Natural killer cell (primary cell): ENCODE measurements around the gene DIP2C. TPM values are rescaled to one million over a fixed set of nuclear protein-coding genes. Genes with fewer than 3 reads are reported as not detected.

Experiments used
- ATAC-seq, 3 donors: fragments of 150-1000 bp in 2 of 3; fragments of 200-7000 bp in 1 of 3; cut with Tn5 transposase; 1 replicate in 1 of 3; 2 replicates in 2 of 3; pipeline ENCODE4 v1.10.0; 2021; ENCODE audit warnings: mild to moderate bottlenecking in 2 of 3, moderate library complexity in 2 of 3
- DNase-seq, 2 donors: peaks; one replicate each; pipeline versions ENCODE4 v3.0.0 to v3.0.0-alpha.2; 2013 to 2021; ENCODE audit warnings: mixed read lengths in 1 of 2
- H3K27ac ChIP-seq: one replicate; pipeline ENCODE4 v1.5.1; 2013; ENCODE audit warnings: mild to moderate bottlenecking, low read length
- H3K27me3 ChIP-seq: one replicate; pipeline ENCODE4 v1.6.1; 2013; ENCODE audit warnings: low read length; ENCODE audit not compliant: control insufficient read depth, insufficient read depth
- H3K36me3 ChIP-seq: one replicate; pipeline ENCODE4 v1.6.1; 2013; ENCODE audit warnings: low read length; ENCODE audit not compliant: control insufficient read depth, insufficient read depth
- H3K4me1 ChIP-seq: one replicate; pipeline ENCODE4 v1.6.1; 2013; ENCODE audit warnings: low read length; ENCODE audit not compliant: control insufficient read depth, insufficient read depth
- H3K4me3 ChIP-seq: one replicate; pipeline ENCODE4 v1.5.1; 2013; ENCODE audit warnings: low read length
- H3K9me3 ChIP-seq: one replicate; pipeline ENCODE4 v1.6.1; 2013; ENCODE audit warnings: low read length; ENCODE audit not compliant: control insufficient read depth, insufficient read depth
- H3K27ac Mint-ChIP-seq, 2 donors: one replicate each; pipeline ENCODE4 v1.8.0; 2022; ENCODE audit warnings: mild to moderate bottlenecking in 2 of 2, mixed read lengths in 2 of 2, moderate library complexity in 1 of 2
- H3K27me3 Mint-ChIP-seq, 2 donors: one replicate each; pipeline ENCODE4 v1.8.0; 2022; ENCODE audit warnings: low read depth in 2 of 2, mixed read lengths in 2 of 2
- H3K36me3 Mint-ChIP-seq: one replicate; pipeline ENCODE4 v1.8.0; 2022; ENCODE audit warnings: mixed read lengths
- H3K4me1 Mint-ChIP-seq, 2 donors: one replicate each; pipeline ENCODE4 v1.8.0; 2022; ENCODE audit warnings: mixed read lengths in 2 of 2
- H3K4me3 Mint-ChIP-seq: one replicate; pipeline ENCODE4 v1.8.0; 2022; ENCODE audit warnings: mild to moderate bottlenecking, moderate library complexity, mixed read lengths
- H3K9me3 Mint-ChIP-seq, 2 donors: one replicate each; pipeline ENCODE4 v1.8.0; 2022; ENCODE audit warnings: mixed read lengths in 2 of 2
- WGBS: methylation state at CpG from one replicate; pipeline ENCODE4 v1.1.7; 2013; ENCODE audit warnings: missing lambda C conversion rate; ENCODE audit not compliant: insufficient coverage; 5-methylcytosine and 5-hydroxymethylcytosine counted together
- intact Hi-C: fragments of 100-400 bp; cut with micrococcal nuclease; formaldehyde crosslinking; loops from one replicate; pipeline ENCODE4 v1.14.2; 2022
- total RNA-seq, 4 donors: library from RNA; stranded (reverse); fragments of 120-200 nt in 1 of 4; gene quantifications; one replicate each; pipeline versions ENCODE4 v1.2.3 to v1.2.4, GENCODE V29; 2013 to 2022
- TF ChIP-seq, protein P1 (sequence below): fragments of 200-600 bp; IDR thresholded peaks from one replicate; pipeline ENCODE4 v1.8.0; 2022; ENCODE audit warnings: antibody characterized with exemption

DIP2C gene
- total RNA-seq, 3 donors from 2014 or later (not counting 1 experiment from before 2014, with no cell fraction given) = 1.5 to 5.8 (median 3.8) TPM

DNA sequence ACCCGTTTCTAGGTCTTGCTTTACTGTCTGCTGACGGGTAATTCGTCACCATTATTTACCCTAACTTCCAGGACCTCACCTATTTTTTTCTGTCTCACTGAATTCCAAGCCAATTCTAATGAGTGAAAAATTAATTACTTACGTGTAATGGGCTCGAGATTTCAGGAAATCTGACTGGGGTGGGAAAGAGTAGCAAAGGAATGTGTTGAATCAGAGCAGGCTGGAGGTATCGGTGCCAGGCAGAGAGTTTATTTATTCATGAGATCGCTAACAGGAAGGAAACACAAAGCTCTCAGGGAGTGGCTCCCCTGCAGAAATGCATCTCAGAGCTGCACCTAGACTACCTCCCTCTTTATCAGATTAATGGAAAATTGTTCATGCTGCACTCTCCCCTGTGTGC is 4.0 kb upstream of the DIP2C start:
- Histone ChIP-seq H3K4me1 (no peaks in the 10 kb centered on the region), H3K27ac (no peak overlapping the region), H3K9me3 (no peaks in the 10 kb centered on the region), H3K27me3 (peaks cover 7% of the 10 kb centered on the region), H3K36me3 (no peaks in the 10 kb centered on the region), H3K4me3 (no peak overlapping the region)
- Mint-ChIP-seq H3K4me3 (no peak overlapping the region), H3K4me1 (peaks cover 0 to 5% of the 10 kb centered on the region in 2 donors), H3K36me3 (no peaks in the 10 kb centered on the region), H3K27me3 (peaks cover 26 to 47% of the 10 kb centered on the region in 2 donors), H3K27ac (no peak overlapping the region), H3K9me3 (no peaks in the 10 kb centered on the region)
- intact Hi-C loops = no loop called here
- ATAC-seq (no peak), DNase-seq (no peak)
- WGBS = 36% methylated on average over 7 of the region's 7 CpGs
- TF ChIP-seq, protein P1, sequence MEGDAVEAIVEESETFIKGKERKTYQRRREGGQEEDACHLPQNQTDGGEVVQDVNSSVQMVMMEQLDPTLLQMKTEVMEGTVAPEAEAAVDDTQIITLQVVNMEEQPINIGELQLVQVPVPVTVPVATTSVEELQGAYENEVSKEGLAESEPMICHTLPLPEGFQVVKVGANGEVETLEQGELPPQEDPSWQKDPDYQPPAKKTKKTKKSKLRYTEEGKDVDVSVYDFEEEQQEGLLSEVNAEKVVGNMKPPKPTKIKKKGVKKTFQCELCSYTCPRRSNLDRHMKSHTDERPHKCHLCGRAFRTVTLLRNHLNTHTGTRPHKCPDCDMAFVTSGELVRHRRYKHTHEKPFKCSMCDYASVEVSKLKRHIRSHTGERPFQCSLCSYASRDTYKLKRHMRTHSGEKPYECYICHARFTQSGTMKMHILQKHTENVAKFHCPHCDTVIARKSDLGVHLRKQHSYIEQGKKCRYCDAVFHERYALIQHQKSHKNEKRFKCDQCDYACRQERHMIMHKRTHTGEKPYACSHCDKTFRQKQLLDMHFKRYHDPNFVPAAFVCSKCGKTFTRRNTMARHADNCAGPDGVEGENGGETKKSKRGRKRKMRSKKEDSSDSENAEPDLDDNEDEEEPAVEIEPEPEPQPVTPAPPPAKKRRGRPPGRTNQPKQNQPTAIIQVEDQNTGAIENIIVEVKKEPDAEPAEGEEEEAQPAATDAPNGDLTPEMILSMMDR = no peak

DNA sequence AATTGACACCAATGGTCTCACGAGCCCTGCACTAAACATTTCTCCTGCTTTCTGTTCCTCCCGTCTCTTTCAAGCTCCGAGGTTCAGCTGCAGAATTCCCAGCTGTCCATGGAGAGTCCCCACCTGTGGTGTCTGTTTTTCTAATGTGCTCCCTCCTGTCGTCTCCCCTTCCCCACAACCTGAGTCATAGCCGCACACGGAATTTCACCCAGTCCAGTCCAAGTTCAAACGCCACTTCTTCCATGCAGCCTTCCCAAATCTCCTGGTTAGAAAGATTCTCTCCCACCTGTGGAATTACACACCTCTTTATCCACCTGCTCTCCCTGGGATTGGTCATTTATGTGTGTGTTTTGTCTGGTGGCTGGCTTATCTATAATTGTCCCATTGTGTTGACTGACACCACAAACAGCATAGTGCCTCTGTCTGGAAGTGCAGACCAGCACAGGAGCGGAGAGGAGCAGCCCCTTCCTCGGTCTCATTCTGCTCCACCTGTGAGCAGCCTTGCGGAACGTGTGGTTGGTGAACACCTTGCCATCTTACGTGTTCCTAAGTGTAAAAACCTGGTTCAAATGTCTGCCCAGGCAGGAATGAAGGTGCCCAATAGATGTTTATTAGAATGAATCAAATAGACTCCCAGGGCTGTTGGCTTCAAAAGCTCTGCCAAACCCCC is 3.3 kb upstream of the DIP2C start:
- H3K27ac ChIP-seq = no peak overlapping the region
- no peak for ATAC-seq
- H3K27me3 ChIP-seq = peaks cover 7% of the 10 kb centered on the region
- DNase-seq = no peak
- intact Hi-C loops = no loop called here
- no peaks in the 10 kb centered on the region for H3K4me1 ChIP-seq
- H3K27me3 Mint-ChIP-seq = peaks cover 30 to 54% of the 10 kb centered on the region in 2 donors
- H3K27ac Mint-ChIP-seq = no peak overlapping the region
- no peak overlapping the region for H3K4me3 ChIP-seq
- H3K9me3 Mint-ChIP-seq = no peaks in the 10 kb centered on the region
- H3K4me3 Mint-ChIP-seq = no peak overlapping the region
- 83% methylated on average over 12 of the region's 12 CpGs for WGBS
- H3K4me1 Mint-ChIP-seq = peaks cover 0 to 5% of the 10 kb centered on the region in 2 donors
- TF ChIP-seq, protein P1 = no peak
- H3K36me3 ChIP-seq = no peaks in the 10 kb centered on the region
- H3K9me3 ChIP-seq = no peaks in the 10 kb centered on the region
- H3K36me3 Mint-ChIP-seq = no peaks in the 10 kb centered on the region

DNA sequence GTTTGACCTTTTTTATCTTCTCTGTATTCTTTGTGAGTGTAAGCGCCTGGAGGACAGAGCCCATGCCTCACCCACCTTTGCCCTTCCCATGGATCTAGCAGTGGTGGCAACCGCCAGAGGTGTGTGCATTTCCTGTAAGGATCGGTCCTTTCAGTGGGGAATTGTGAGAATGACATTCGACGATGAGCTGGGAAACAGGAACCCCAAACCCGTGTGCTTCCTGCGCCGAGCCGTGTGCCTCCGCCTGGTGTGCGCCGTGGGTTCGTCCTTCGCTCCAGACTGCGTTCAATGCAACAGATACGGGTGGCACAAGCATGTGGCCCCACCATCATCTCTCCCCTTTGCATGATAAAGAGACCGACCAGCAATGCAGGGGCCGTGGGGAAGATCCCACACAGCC is 1.7 kb upstream of the DIP2C start:
- peaks cover 34 to 64% of the 10 kb centered on the region in 2 donors for H3K27me3 Mint-ChIP-seq
- TF ChIP-seq, protein P1 = no peak
- no peak overlapping the region for H3K27ac Mint-ChIP-seq
- ATAC-seq (no peak), DNase-seq (no peak)
- no peak overlapping the region for H3K27ac ChIP-seq
- H3K27me3 ChIP-seq = peaks cover 7% of the 10 kb centered on the region
- no peaks in the 10 kb centered on the region for H3K4me1 ChIP-seq
- no peaks in the 10 kb centered on the region for H3K9me3 ChIP-seq
- H3K36me3 ChIP-seq = no peaks in the 10 kb centered on the region
- H3K36me3 Mint-ChIP-seq = no peaks in the 10 kb centered on the region
- intact Hi-C loops = no loop called here
- H3K4me3 Mint-ChIP-seq = peak overlapping the region; percentile 51
- H3K4me1 Mint-ChIP-seq = peaks cover 0 to 5% of the 10 kb centered on the region in 2 donors
- 91% methylated on average over 18 of the region's 18 CpGs for WGBS
- no peaks in the 10 kb centered on the region for H3K9me3 Mint-ChIP-seq
- H3K4me3 ChIP-seq = no peak overlapping the region
